T-helper 1 cell treated with Interleukin-12 subunit alpha and Interleukin-12 subunit beta and Interleukin-4 antibody, amounts not matched to agents 30 μg/mL and 1 μg/mL, for 36 hours (primary cell): Measurements from ENCODE around the gene MPL.

ENCODE experiments used
- H3K27ac Mint-ChIP-seq: one replicate; pipeline ENCODE4 v1.8.0; 2021; ENCODE audit warnings: mild to moderate bottlenecking, mixed read lengths
- H3K27me3 Mint-ChIP-seq: one replicate; pipeline ENCODE4 v1.8.0; 2021; ENCODE audit warnings: low read depth, mixed read lengths
- H3K36me3 Mint-ChIP-seq: one replicate; pipeline ENCODE4 v1.8.0; 2021; ENCODE audit warnings: low read depth, mixed read lengths
- H3K4me1 Mint-ChIP-seq: one replicate; pipeline ENCODE4 v1.8.0; 2021; ENCODE audit warnings: low read depth, mixed read lengths
- H3K4me3 Mint-ChIP-seq: one replicate; pipeline ENCODE4 v1.8.0; 2021; ENCODE audit warnings: mild to moderate bottlenecking, moderate library complexity, mixed read lengths
- H3K9me3 Mint-ChIP-seq: one replicate; pipeline ENCODE4 v1.8.0; 2021; ENCODE audit warnings: mixed read lengths

MPL gene

DNA sequence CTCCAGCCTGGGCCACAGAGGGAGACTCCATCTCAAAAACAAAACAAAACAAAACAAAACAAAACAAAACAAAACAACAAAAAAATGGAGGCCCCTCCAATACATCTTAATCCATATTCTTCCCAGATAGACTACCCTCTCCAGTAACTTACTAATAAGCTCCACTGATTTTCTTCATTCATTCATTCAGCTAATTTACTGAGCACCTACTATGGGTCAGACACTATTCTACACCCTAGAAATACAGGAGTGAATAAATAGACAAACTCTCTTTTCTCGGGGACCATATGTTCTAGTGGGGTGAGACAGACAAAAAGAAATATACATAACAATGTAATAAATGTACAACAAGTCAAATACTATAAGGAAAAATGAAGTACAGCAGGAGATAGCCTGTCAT is 13.4 kb downstream of the MPL start:
- Mint-ChIP-seq H3K4me3 (no peak overlapping the region), H3K27ac (no peak overlapping the region), H3K36me3 (no peaks in the 10 kb centered on the region)

DNA sequence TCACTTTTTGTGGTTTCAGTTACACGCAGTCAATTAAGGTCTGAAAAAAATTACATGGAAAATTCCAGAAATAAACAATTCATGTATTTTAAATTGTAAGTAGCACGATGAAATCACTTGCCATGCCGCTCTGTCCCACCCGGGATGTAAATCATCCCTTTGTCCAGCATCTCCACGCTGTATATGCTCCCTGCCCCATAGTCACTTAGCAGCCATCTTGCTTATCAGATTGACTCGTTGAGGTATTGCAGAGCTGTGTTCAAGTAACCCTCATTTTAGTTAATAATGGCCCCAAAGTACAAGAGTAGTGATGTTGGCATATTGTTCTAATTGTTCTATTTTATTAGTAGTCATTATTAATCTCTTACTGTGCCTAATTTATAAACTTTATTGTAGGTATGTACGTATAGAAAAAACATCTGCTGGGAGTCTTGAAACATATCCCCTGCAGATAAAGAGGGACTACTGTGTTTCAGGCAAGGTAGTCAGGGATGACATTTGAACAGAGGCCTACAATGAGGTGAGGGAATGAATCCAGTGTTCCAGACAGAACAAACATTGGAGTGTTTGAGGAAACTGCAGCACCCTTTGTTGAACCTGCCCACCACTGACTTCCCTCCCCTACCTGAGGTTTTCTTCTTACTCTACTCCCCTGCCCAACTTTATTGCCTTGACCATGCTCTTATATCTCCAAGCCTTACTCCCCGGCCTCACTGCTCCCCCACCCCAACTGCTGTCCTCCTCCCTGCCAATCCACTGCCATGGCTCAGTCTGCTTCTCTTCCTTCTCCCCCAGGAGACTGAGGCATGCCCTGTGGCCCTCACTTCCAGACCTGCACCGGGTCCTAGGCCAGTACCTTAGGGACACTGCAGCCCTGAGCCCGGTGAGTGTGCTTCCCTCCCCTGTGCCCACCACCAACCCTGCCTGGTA is 14.1 kb downstream of the MPL start:
- H3K9me3 Mint-ChIP-seq: no peaks in the 10 kb centered on the region
- peaks cover 4% of the 10 kb centered on the region for H3K27me3 Mint-ChIP-seq
- peaks cover 10% of the 10 kb centered on the region for H3K4me1 Mint-ChIP-seq
- no peak overlapping the region for H3K4me3 Mint-ChIP-seq
- H3K27ac Mint-ChIP-seq: no peak overlapping the region
- H3K36me3 Mint-ChIP-seq: no peaks in the 10 kb centered on the region

More for the DNA sequence above, 13.4 kb downstream of the MPL start:
- peaks cover 4% of the 10 kb centered on the region for H3K27me3 Mint-ChIP-seq
- H3K9me3 Mint-ChIP-seq: no peaks in the 10 kb centered on the region
- H3K4me1 Mint-ChIP-seq: peaks cover 10% of the 10 kb centered on the region

DNA sequence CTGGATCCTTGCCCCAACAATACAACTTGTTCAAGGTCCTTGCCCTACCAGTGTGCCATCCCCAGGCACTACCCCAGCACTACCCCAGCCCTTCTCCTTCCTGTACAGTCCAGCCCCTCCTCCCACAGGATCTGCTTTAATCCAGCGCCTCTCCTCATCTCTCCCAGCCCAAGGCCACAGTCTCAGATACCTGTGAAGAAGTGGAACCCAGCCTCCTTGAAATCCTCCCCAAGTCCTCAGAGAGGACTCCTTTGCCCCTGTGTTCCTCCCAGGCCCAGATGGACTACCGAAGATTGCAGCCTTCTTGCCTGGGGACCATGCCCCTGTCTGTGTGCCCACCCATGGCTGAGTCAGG is 14.7 kb downstream of the MPL start:
- H3K27ac Mint-ChIP-seq: no peak overlapping the region
- no peak overlapping the region for H3K4me3 Mint-ChIP-seq

DNA sequence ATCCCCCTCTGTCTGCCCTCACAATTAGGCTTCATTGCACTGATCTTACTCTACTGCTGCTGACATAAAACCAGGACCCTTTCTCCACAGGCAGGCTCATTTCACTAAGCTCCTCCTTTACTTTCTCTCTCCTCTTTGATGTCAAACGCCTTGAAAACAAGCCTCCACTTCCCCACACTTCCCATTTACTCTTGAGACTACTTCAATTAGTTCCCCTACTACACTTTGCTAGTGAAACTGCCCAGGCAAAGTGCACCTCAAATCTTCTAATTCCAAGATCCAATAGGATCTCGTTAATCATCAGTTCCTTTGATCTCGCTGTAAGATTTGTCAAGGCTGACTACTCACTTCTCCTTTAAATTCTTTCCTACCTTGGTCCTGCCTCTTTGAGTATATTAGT is 15.3 kb downstream of the MPL start:
- H3K27ac Mint-ChIP-seq: peak overlapping the region; percentile 41
- H3K4me3 Mint-ChIP-seq: no peak overlapping the region
- H3K9me3 Mint-ChIP-seq: no peaks in the 10 kb centered on the region
- H3K36me3 Mint-ChIP-seq: peaks cover 3% of the 10 kb centered on the region
- H3K27me3 Mint-ChIP-seq: no peaks in the 10 kb centered on the region
- H3K4me1 Mint-ChIP-seq: peaks cover 14% of the 10 kb centered on the region

More for the DNA sequence above, 14.7 kb downstream of the MPL start:
- peaks cover 3% of the 10 kb centered on the region for H3K36me3 Mint-ChIP-seq
- no peaks in the 10 kb centered on the region for H3K9me3 Mint-ChIP-seq
- H3K27me3 Mint-ChIP-seq: no peaks in the 10 kb centered on the region
- H3K4me1 Mint-ChIP-seq: peaks cover 11% of the 10 kb centered on the region

DNA sequence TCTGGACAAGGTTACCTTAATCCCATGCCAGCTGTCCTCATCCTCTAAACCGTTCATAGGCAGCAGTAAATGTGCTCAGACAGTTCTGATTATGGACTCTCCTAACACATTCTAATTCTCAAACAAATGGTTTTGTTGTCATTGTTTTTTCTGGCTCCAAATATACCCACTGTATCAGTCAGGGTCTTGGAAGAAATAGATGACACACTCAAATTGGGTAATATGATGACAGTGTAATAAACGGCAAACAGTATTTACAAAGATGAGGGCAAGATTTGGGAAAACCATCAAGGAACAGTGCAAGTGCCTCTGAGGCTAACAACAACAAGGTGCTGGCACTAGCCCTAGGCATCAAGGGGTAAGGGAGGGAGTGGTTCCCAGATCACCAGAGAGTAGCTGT is 16.9 kb downstream of the MPL start:
- Mint-ChIP-seq H3K27ac (no peak overlapping the region), H3K4me1 (peaks cover 20% of the 10 kb centered on the region), H3K4me3 (no peak overlapping the region), H3K27me3 (no peaks in the 10 kb centered on the region), H3K9me3 (no peaks in the 10 kb centered on the region), H3K36me3 (peaks cover 5% of the 10 kb centered on the region)

DNA sequence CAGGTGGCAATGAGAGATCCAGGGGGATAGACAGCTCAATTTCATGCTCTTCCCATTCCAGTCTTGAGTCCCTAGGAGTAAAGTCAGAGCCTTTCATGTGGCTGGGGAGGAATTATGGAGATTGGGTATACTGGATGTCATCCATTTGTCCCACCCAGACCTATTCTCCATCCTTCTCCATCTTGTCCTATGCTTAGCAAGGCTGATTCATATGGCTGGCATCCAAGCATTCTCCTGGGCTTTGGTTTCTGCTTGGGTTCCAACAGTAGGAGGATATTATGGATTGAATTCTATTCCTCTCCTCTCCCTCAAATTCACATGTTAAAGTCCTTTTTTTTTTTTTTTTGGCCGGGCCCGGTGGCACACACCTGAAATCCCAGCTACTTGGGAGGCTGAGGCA is 17.3 kb downstream of the MPL start:
- peaks cover 22% of the 10 kb centered on the region for H3K4me1 Mint-ChIP-seq
- H3K4me3 Mint-ChIP-seq: no peak overlapping the region
- H3K27me3 Mint-ChIP-seq: no peaks in the 10 kb centered on the region
- no peaks in the 10 kb centered on the region for H3K9me3 Mint-ChIP-seq
- H3K27ac Mint-ChIP-seq: no peak overlapping the region
- peaks cover 10% of the 10 kb centered on the region for H3K36me3 Mint-ChIP-seq

DNA sequence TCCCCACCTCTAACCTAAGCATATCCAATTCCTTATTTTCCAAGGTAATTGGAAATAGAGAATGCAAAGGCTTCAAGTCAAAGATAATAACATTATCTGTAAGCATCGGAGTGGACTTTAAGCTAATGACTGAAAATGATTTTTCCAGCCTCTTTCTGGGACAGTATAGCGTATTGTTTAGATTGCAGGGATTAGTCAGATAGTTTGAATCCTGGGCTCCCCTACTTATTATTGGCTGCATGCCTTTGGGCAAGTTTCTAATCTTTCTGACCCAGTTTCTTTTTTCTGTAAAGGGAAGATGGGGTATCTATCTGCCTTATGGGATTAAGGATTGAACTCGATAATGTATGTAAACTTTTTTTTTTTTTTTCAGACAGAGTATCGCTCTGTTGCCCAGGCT is 19.6 kb downstream of the MPL start:
- peaks cover 26% of the 10 kb centered on the region for H3K36me3 Mint-ChIP-seq
- H3K4me3 Mint-ChIP-seq: no peak overlapping the region
- H3K27me3 Mint-ChIP-seq: no peaks in the 10 kb centered on the region
- no peak overlapping the region for H3K27ac Mint-ChIP-seq
- no peaks in the 10 kb centered on the region for H3K9me3 Mint-ChIP-seq
- H3K4me1 Mint-ChIP-seq: peaks cover 43% of the 10 kb centered on the region

DNA sequence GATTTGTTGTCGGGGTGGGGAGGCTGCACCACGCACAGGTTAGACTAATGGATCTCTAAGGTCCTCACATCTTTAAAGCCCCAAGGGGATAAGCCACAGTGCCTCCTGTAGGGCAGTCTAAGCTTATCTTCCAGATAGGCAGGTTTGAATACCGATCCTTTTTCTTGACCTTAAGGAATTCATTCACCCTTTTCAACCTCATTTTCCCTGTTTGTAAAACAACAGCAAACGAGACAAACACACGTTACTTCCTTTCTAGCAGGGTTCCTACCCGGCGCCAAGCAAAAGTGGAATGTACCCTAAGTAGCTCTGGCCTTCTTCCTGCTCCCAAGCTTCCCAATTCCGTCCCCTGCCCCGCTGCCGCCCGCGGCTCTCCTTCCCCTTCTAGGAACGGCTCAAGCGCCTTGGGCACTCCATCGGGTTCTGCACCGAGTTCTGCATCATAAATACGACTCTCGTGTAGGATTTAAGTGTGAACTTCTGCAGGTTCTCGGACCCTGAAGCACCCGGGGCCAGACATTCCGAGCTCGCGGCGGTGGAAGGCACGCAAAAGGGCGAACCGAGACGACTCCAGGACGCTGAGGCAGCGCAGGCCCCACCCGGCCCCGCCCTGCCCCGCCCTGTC is 20.6 kb downstream of the MPL start:
- Mint-ChIP-seq H3K27me3 (no peaks in the 10 kb centered on the region), H3K27ac (peak overlapping the region; percentile 85), H3K4me3 (peak overlapping the region; percentile 96), H3K4me1 (peaks cover 41% of the 10 kb centered on the region), H3K36me3 (peaks cover 30% of the 10 kb centered on the region), H3K9me3 (no peaks in the 10 kb centered on the region)

DNA sequence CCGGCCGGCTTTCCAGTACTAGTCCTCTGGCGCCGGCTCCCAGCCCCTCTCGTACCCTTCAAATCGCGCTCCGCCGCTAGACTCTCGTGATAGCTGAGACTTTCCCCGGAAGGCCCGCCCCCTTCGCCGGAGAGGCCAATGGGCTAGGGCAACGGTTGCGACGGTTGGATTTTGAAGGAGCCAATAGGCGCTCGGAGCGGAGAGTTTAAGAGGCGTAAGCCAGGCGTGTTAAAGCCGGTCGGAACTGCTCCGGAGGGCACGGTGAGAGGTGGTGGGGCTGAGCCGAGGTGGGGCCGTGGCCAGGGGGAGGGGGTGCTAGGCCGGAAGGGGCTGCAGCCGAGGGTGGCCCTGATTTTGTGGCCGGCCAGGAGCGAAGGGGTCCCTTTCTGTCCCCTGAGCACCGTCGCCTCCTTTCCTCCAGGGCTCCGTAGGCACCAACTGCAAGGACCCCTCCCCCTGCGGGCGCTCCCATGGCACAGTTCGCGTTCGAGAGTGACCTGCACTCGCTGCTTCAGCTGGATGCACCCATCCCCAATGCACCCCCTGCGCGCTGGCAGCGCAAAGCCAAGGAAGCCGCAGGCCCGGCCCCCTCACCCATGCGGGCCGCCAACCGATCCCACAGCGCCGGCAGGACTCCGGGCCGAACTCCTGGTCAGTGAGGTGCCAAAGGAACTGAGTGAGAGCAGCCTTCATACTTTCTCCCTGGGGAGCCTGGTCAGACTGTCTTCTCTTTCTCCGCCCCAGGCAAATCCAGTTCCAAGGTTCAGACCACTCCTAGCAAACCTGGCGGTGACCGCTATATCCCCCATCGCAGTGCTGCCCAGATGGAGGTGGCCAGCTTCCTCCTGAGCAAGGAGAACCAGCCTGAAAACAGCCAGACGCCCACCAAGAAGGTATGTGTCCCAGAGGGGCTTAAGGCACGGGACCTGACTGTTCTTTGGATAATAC is 21.4 kb downstream of the MPL start, which contains the start of gene CDC20:
Gene CDC20, plus strand, starts transcription at position 236 of the 948 bp plus-strand sequence. Its CDS starts 235 bp downstream, at position 471.
- H3K27ac Mint-ChIP-seq: peak within 1 kb of the TSS; percentile 85
- H3K36me3 Mint-ChIP-seq: peaks cover 33% of the 10 kb centered on the region
- H3K9me3 Mint-ChIP-seq: no peaks in the 10 kb centered on the region
- peak within 1 kb of the TSS; percentile 96 for H3K4me3 Mint-ChIP-seq
- H3K27me3 Mint-ChIP-seq: no peaks in the 10 kb centered on the region
- peaks cover 43% of the 10 kb centered on the region for H3K4me1 Mint-ChIP-seq

DNA sequence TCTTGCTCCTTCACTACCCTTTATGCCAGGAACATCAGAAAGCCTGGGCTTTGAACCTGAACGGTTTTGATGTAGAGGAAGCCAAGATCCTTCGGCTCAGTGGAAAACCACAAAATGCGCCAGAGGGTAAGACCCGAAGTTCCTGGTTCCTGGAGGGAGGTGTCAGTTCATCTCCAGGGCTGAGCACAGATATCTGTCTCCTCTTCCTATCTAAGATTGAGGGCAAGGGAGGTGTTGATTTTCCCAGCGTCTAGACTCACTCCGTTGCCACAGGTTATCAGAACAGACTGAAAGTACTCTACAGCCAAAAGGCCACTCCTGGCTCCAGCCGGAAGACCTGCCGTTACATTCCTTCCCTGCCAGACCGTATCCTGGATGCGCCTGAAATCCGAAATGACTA is 22.1 kb downstream of the MPL start:
- H3K4me1 Mint-ChIP-seq: peaks cover 49% of the 10 kb centered on the region
- peak overlapping the region; percentile 73 for H3K27ac Mint-ChIP-seq
- H3K36me3 Mint-ChIP-seq: peaks cover 40% of the 10 kb centered on the region
- no peaks in the 10 kb centered on the region for H3K27me3 Mint-ChIP-seq
- no peaks in the 10 kb centered on the region for H3K9me3 Mint-ChIP-seq
- H3K4me3 Mint-ChIP-seq: peak overlapping the region; percentile 96

DNA sequence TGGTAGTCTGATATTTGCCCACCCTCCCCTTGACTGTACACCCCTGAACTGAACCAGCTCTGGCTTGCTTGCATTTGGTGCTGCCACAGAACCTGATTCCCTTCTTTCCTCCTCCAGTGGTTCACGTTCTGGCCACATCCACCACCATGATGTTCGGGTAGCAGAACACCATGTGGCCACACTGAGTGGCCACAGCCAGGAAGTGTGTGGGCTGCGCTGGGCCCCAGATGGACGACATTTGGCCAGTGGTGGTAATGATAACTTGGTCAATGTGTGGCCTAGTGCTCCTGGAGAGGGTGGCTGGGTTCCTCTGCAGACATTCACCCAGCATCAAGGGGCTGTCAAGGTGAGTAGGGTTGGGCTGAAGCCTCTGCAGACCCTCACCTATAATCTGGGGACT is 23.0 kb downstream of the MPL start:
- Mint-ChIP-seq H3K36me3 (peaks cover 42% of the 10 kb centered on the region), H3K27me3 (no peaks in the 10 kb centered on the region), H3K4me1 (peaks cover 59% of the 10 kb centered on the region), H3K9me3 (no peaks in the 10 kb centered on the region), H3K27ac (no peak overlapping the region), H3K4me3 (peak overlapping the region; percentile 96)

DNA sequence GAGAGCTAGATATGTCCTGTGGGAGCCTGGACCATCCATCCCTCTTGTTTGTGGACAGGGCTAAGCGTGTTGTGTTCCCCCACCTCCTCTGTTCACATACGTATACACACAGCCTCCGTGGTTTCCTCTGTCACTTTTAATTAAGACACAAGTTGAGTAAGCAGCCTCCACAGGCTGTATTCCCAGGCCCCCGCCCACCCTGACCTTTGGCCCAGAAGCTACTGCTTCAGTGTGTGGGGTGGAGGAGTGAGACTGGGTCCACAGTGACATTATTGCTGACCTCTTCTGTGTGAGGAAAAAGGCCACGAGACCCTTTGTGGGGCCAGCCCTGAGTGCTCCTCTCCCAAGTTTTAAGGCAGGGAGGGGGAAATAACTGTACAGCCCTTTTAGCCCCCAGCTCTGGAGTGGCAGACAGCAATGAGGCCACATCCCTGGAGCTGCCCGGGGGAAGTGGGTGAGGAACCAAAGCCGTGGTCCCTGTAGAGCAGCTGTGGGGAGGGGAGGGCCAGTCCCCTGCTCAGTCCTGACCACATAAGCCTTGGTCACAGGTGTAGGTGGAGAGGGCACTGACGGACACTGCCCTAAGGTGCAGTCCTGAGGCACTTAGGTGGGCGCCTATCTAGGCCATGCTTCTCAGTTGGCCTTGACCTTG is 25.8 kb downstream of the MPL start:
- Mint-ChIP-seq H3K9me3 (no peaks in the 10 kb centered on the region), H3K36me3 (peaks cover 46% of the 10 kb centered on the region), H3K27me3 (no peaks in the 10 kb centered on the region), H3K27ac (peak overlapping the region; percentile 65), H3K4me3 (peak overlapping the region; percentile 0), H3K4me1 (peaks cover 61% of the 10 kb centered on the region)

DNA sequence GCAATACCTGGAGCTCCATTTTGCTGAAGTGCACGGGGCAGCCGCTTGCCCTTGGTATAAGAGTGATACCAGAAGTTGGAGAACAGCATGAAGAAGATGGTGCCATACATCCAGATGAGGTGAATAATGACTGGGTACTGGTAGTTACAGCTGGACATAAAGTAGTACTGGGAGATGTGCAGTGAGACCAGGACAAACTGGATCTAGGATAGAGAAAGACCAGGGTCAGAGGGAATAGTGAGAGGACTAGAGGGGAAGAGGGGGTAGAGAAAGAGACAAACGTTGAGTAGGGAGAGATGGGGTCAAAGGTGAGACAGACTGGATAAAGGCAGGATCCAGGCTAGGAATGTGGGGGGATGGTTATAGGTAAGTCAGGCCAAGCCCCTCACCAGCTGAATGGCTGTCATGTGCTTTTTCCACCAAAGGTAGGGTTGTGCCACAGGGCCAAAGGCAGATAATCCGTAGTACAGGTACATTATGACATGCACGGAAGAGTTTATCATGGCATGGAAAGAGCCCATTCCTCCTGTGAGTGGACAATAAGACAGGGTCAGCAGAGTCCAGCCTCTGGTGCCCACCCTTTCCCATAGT is 26.4 kb downstream of the MPL start:
- Mint-ChIP-seq H3K4me1 (peaks cover 62% of the 10 kb centered on the region), H3K4me3 (peak overlapping the region; percentile 0), H3K27ac (peak overlapping the region; percentile 65), H3K27me3 (no peaks in the 10 kb centered on the region), H3K9me3 (no peaks in the 10 kb centered on the region), H3K36me3 (peaks cover 45% of the 10 kb centered on the region)
